IMR-90 (cell line): ENCODE measurements around the gene H3-3A. TPM values are rescaled to one million over a fixed set of nuclear protein-coding genes. Genes with fewer than 3 reads are reported as not detected.

ENCODE experiments used
- ATAC-seq: fragments of 200-7000 bp; cut with Tn5 transposase; 2 replicates; pipeline ENCODE4 v1.9.1; 2020; ENCODE audit warnings: low read depth, mild to moderate bottlenecking, moderate library complexity
- BruUV-seq: library from RNA; stranded (reverse); fragments of 400-500 nt; replicated peaks from 2 replicates; lab custom pipeline; 2021; lab: Mats Ljungman, UMichigan
- CTCF ChIA-PET: fragments of 300-600 bp; formaldehyde crosslinking; extraction: SDS; loops from one replicate; lab custom pipeline; 2021; ENCODE audit warnings: antibody characterized with exemption; lab: Yijun Ruan, JAX
- POLR2A ChIA-PET: fragments of 300-600 bp; sonication (Branson Sonifier 250); formaldehyde crosslinking; loops from one replicate; lab custom pipeline; 2022; ENCODE audit warnings: antibody characterized with exemption; ENCODE audit not compliant: unreplicated experiment; lab: Charles Lee
- DNase-seq: peaks from one replicate; pipeline ENCODE4 v3.0.0; 2013
- H2AFZ ChIP-seq: replicated peaks from 2 replicates; pipeline ENCODE3; 2013; ENCODE audit warnings: low read length, mild to moderate bottlenecking; ENCODE audit not compliant: poor library complexity
- H2AK5ac ChIP-seq: 2 replicates; pipeline ENCODE4 v1.6.1; 2013; ENCODE audit warnings: low read depth, low read length, inconsistent platforms
- H2AK9ac ChIP-seq: replicated peaks from 2 replicates; pipeline ENCODE3; 2013; ENCODE audit warnings: mild to moderate bottlenecking, low read depth, low read length, moderate library complexity; ENCODE audit not compliant: poor library complexity
- H2BK120ac ChIP-seq: 2 replicates; pipeline ENCODE4 v1.6.1; 2013; ENCODE audit warnings: low read depth, low read length, inconsistent platforms
- H2BK15ac ChIP-seq: 3 replicates; pipeline ENCODE4 v1.6.1; 2013; ENCODE audit warnings: low read depth, low read length, inconsistent platforms
- H2BK20ac ChIP-seq: 2 replicates; pipeline ENCODE4 v1.6.1; 2013; ENCODE audit warnings: low read depth, mild to moderate bottlenecking, inconsistent platforms, low read length, moderate library complexity
- H2BK5ac ChIP-seq: 2 replicates; pipeline ENCODE4 v1.6.1; 2013; ENCODE audit warnings: mild to moderate bottlenecking, low read depth, low read length, inconsistent platforms; ENCODE audit not compliant: poor library complexity, severe bottlenecking
- H3K14ac ChIP-seq: replicated peaks from 2 replicates; pipeline ENCODE4 v1.6.1; 2013; ENCODE audit warnings: low read depth, low read length, inconsistent platforms
- H3K18ac ChIP-seq: 2 replicates; pipeline ENCODE4 v1.6.1; 2013; ENCODE audit warnings: low read depth, low read length, control low read depth
- H3K23ac ChIP-seq: 2 replicates; pipeline ENCODE4 v1.6.1; 2013; ENCODE audit warnings: low read depth, low read length, inconsistent platforms
- H3K27ac ChIP-seq: 2 replicates; pipeline ENCODE4 v1.5.1; 2013; ENCODE audit warnings: mild to moderate bottlenecking, control low read depth, low read length; ENCODE audit not compliant: insufficient read depth
- H3K27me3 ChIP-seq: 2 replicates; pipeline ENCODE4 v1.6.1; 2013; ENCODE audit warnings: low read length; ENCODE audit not compliant: control insufficient read depth, insufficient read depth
- H3K36me3 ChIP-seq: 2 replicates; pipeline ENCODE4 v1.6.1; 2013; ENCODE audit warnings: low read length, mixed read lengths; ENCODE audit not compliant: control insufficient read depth, insufficient read depth
- H3K4ac ChIP-seq: 2 replicates; pipeline ENCODE4 v1.6.1; 2013; ENCODE audit warnings: low read depth, low read length, inconsistent platforms
- H3K4me1 ChIP-seq: 2 replicates; pipeline ENCODE4 v1.6.1; 2013; ENCODE audit warnings: low read length, mixed read lengths; ENCODE audit not compliant: control insufficient read depth, insufficient read depth
- H3K4me2 ChIP-seq: 2 replicates; pipeline ENCODE4 v1.6.1; 2013; ENCODE audit warnings: low read depth, mild to moderate bottlenecking, control low read depth, low read length, moderate library complexity
- H3K4me3 ChIP-seq: 2 replicates; pipeline ENCODE4 v1.5.1; 2013; ENCODE audit warnings: low read depth, mild to moderate bottlenecking, control low read depth, low read length, moderate library complexity; ENCODE audit not compliant: insufficient read depth
- H3K56ac ChIP-seq: 2 replicates; pipeline ENCODE4 v1.6.1; 2013; ENCODE audit warnings: low read length, inconsistent platforms; ENCODE audit not compliant: insufficient read depth; ENCODE audit errors: extremely low read depth
- H3K79me1 ChIP-seq, 2 experiments: 2 replicates each; pipeline ENCODE4 v1.6.1; 2013; ENCODE audit warnings: low read length in 2 of 2, inconsistent platforms in 1 of 2, low read depth in 1 of 2
- H3K9ac ChIP-seq: 2 replicates; pipeline ENCODE4 v1.6.1; 2013; ENCODE audit warnings: low read depth, low read length, control low read depth
- H3K9me1 ChIP-seq: 2 replicates; pipeline ENCODE4 v1.6.1; 2013; ENCODE audit warnings: low read length, inconsistent platforms; ENCODE audit not compliant: insufficient read depth
- H3K9me3 ChIP-seq: 2 replicates; pipeline ENCODE4 v1.6.1; 2013; ENCODE audit warnings: low read length; ENCODE audit not compliant: control insufficient read depth, insufficient read depth
- H4K20me1 ChIP-seq: 2 replicates; pipeline ENCODE4 v1.6.1; 2013; ENCODE audit warnings: low read length, inconsistent platforms; ENCODE audit not compliant: insufficient read depth
- H4K5ac ChIP-seq: 2 replicates; pipeline ENCODE4 v1.6.1; 2013; ENCODE audit warnings: mild to moderate bottlenecking, low read depth, low read length, control low read depth
- H4K8ac ChIP-seq, 2 experiments: 2 replicates each; pipeline ENCODE4 v1.6.1; 2013; ENCODE audit warnings: low read depth in 2 of 2, low read length in 2 of 2, control low read depth in 1 of 2, inconsistent platforms in 1 of 2
- H4K91ac ChIP-seq: 2 replicates; pipeline ENCODE4 v1.6.1; 2013; ENCODE audit warnings: low read depth, low read length, inconsistent platforms; ENCODE audit not compliant: insufficient read depth
- CEBPB ChIP-seq: IDR thresholded peaks from 2 replicates; pipeline ENCODE4 v1.6.1; 2012; ENCODE audit warnings: low read depth, low read length, improper control_type of control experiment
- FOS ChIP-seq: fragments of 150-350 bp; IDR thresholded peaks from 2 replicates; pipeline ENCODE4 v1.6.1; 2016; ENCODE audit warnings: low read depth, low read length
- MXI1 ChIP-seq: IDR thresholded peaks from 2 replicates; pipeline ENCODE4 v1.6.1; 2012; ENCODE audit warnings: low read depth, mild to moderate bottlenecking, low read length, moderate library complexity, borderline replicate concordance
- POLR2A ChIP-seq: IDR thresholded peaks from 2 replicates; pipeline ENCODE4 v1.6.1; 2012; ENCODE audit warnings: mild to moderate bottlenecking, low read depth, low read length
- RAD21 ChIP-seq: IDR thresholded peaks from 2 replicates; pipeline ENCODE4 v1.6.1; 2012; ENCODE audit warnings: low read length, improper control_type of control experiment
- WGBS, 2 experiments: methylation state at CpG; one replicate each; pipeline versions ENCODE4 v1.1.5 to v1.1.7; 2013; ENCODE audit warnings: missing lambda C conversion rate in 2 of 2; ENCODE audit not compliant: insufficient read length in 1 of 2; ENCODE audit errors: extremely low coverage in 2 of 2; 5-methylcytosine and 5-hydroxymethylcytosine counted together
- dilution Hi-C: fragments of 300-500 bp; cut with HindIII; formaldehyde crosslinking; loops from one replicate; pipeline ENCODE4 v1.14.3; 2018; ENCODE audit warnings: low sequenced_read_pairs; ENCODE audit not compliant: unreplicated experiment
- in situ Hi-C: fragments of 300-500 bp; cut with MboI; formaldehyde crosslinking; loops from 3 replicates; pipeline ENCODE4 v1.14.3; 2019; ENCODE audit warnings: low sequenced_read_pairs, inconsistent platforms, mixed read lengths
- intact Hi-C: fragments of 100-400 bp; cut with micrococcal nuclease; formaldehyde crosslinking; loops from 2 replicates; pipeline ENCODE4 v1.10.0; 2022
- polyA plus RNA-seq, 3 experiments: library from polyadenylated mRNA; depleted of rRNA; stranded (reverse); fragments of >200 nt; gene quantifications; 2 replicates each; pipeline ENCODE4 v1.2.3, GENCODE V29; 2012; ENCODE audit warnings: low replicate concordance in 1 of 3
- total RNA-seq: library from RNA; depleted of rRNA; stranded (reverse); fragments of >200 nt; gene quantifications from 2 replicates; pipeline ENCODE4 v1.2.3, GENCODE V29; 2012
- TF ChIP-seq, protein P1 (sequence below): fragments of 150-350 bp; IDR thresholded peaks from 2 replicates; pipeline ENCODE4 v1.6.1; 2016; ENCODE audit warnings: low read depth, mild to moderate bottlenecking, low read length, moderate library complexity, borderline replicate concordance

H3-3A gene
- total and polyA plus RNA-seq, 2 of the 4 experiments (the other 2 are of a cell fraction), result 188 to 256 TPM

DNA sequence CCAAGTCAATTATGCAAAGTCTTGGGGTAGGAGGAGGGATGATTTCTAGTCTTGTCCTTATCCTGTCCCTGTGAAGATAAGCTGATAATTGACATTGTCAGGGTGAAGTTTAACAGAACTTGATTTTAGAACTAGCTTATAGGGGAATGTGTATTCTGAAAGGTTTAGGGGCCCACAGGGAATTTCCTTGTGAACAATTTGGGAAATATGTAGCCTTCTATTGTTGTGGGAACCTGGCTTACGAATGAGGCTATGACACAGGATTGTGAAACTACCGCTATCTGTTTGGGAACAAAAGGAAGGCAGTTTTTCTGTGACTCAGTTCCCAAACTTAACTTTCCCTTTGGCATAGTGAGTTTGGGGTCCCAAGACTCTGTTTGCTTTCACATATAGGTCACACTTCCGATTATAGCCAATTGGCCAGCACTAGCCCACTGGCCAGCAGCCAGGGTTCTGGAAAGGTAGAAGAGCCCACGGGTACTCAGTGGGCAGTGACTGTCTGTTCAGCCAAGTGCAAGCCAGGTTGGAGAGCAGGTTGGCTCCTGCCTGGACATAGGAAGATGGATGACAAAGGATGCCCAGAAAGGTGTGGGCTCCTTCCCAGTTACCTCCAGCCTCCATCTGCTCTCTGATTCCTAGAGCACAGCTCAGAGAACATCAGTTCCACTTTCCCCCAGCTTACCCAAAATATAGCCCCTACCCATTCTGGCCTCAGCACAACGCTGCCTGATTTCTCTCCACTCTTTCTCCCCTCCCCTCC lies 35.5 kb downstream of the H3-3A start:
- Histone ChIP-seq H3K4ac (no peak overlapping the region), H2AK9ac (no peak overlapping the region), H3K79me1 (no peaks in the 10 kb centered on the region), H3K18ac (no peak overlapping the region), H3K36me3 (no peaks in the 10 kb centered on the region), H2BK15ac (no peak overlapping the region), H4K5ac (no peak overlapping the region), H3K9me1 (no peaks in the 10 kb centered on the region), H3K4me2 (no peak overlapping the region), H3K14ac (no peak overlapping the region), H3K56ac (no peak overlapping the region), H4K91ac (no peak overlapping the region), H2AK5ac (no peak overlapping the region), H3K27me3 (peaks cover 8% of the 10 kb centered on the region), H4K8ac (no peak overlapping the region), H3K23ac (no peak overlapping the region), H3K4me3 (no peak overlapping the region), H2BK20ac (no peak overlapping the region), H2AFZ (no peak overlapping the region), H2BK120ac (no peak overlapping the region), H3K9ac (no peak overlapping the region), H3K27ac (no peak overlapping the region), H3K9me3 (no peaks in the 10 kb centered on the region), H3K4me1 (peaks cover 3% of the 10 kb centered on the region; the same call in 1 of the 2 replicates), H4K20me1 (no peaks in the 10 kb centered on the region; the same call in 1 of the 2 replicates), H2BK5ac (no peak overlapping the region)
- ATAC-seq (no peak), DNase-seq (peak; percentile 65)
- in situ Hi-C loops, result no loop called here
- 60% methylated on average over 1 of the region's 5 CpGs; no CpG with 5 or more reads in 1 of the 2 experiments for WGBS, 2 experiments
- peak; percentile 65; the same call in 1 of the 2 replicates for TF ChIP-seq CEBPB
- no peak for TF ChIP-seq FOS
- no peak for TF ChIP-seq RAD21
- TF ChIP-seq, protein P1, sequence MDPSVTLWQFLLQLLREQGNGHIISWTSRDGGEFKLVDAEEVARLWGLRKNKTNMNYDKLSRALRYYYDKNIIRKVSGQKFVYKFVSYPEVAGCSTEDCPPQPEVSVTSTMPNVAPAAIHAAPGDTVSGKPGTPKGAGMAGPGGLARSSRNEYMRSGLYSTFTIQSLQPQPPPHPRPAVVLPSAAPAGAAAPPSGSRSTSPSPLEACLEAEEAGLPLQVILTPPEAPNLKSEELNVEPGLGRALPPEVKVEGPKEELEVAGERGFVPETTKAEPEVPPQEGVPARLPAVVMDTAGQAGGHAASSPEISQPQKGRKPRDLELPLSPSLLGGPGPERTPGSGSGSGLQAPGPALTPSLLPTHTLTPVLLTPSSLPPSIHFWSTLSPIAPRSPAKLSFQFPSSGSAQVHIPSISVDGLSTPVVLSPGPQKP, result no peak
- TF ChIP-seq MXI1, result no peak
- no peak for TF ChIP-seq POLR2A
- dilution Hi-C loops, result no loop called here
- intact Hi-C loops, result no loop called here
- ChIA-PET CTCF (interaction anchor here (1.3 kb wide), 1 partner anchor 33 kb away, joined by 3 read pairs; no protein-coding TSS in a partner anchor), POLR2A (no interaction called here)
- BruUV-seq, result no TSS peak
